ENCODE measurements around the gene SDK2.
A peak's percentile ranks its signal among the peaks of the same experiment; 100 is the strongest.

SDK2 gene

DNA sequence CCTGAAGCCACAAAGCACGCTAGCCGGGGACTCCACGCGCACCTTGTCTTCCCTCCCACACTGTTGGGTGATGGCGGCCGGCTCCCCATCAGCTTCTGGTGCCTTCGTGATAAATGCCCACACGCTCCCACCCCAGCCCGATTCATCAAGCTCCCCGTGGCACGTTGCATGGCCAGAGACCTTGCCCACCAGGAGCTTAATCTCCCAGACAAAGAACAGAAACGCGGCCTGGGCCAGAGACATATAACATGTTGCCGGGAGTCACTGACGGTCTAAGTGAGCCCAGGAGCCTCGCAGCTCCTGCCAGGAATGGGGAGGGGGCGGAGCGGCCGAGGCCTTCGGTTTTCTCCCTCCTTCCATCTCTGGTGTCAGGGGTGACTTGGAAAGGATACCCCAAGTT, 93.1 kb downstream of the SDK2 start:
- DNase-seq = no peak

DNA sequence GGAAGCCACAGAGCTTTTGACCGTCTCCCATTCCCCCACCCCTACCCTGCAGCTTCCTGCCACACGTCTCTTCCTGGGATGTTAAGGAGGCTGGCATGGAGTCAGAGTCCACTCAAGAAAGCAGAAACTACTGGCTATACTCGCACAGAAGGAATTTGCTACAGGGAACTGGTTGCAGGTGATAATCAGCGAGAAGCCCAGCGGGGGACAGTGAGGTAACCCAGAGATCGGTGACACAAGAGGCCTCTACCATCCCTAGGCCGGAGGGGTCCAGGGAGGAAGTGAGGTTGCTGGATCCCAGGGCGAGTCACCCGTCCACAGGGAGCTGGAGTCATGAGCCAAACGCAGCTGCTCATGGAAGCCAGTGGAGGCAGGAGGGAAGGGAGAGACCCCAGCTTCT, 93.7 kb downstream of the SDK2 start:
- DNase-seq = peak; percentile 35

DNA sequence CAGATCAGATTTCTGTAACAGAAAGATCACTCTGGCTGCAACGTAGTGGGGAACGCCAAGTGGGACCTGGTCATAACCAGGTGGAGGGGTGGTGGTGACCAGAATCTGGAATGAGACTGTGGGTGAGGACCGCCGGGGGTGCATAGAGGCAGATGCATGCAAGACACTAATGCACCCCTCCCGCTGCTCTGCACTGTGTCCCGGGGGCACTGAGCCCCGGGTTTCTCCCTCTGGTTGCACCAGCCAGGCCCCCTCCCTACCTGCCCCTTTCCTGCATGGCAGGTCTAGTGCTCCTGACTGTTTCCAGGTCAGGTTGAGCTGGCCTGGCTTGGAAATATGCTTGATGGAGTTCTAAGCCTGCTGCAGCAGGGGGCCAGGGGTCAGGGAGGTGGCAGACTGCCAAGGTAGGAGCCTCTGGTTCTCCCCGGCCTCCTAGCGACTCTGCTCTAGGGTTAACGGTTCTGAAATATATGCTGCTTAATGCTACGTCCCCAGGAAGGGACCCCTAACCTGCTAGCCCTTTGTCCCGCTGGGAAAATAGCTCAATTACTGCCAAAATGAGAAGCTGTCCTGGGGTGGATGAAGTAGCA, 94.3 kb downstream of the SDK2 start:
- no peak for DNase-seq

DNA sequence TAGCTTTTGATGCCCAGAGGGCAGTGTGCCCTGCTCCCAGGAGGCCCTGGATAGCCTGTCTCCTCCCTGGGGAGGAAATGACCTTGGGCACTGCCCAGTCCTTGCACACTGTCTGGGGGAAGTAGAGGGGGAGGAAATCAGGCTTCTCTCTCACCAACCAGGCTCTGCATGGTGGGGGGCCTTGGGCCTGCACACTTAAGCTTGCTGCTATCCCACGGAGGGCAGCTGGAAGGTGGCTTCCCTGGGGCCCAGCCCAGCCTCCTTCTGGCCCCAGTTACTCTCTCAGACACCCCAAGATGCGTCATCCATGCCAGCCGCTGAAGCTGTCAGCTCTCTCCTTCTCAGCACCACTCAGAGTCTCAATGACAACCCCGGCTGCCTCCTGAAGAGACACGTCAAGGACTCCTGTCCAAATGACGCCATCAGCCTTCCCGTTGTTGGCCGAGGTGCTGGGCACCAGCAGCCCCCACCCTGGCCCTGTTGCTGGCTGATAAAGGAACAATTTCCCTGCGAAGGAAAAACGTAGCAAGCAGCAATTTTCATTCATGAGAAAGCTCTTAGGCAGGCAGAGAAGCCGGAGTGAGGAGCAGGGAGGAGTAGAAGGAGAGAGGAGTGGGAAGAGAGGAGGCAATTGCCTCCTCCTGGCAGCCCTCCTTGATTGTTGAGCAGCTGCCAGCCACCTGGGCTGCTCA, 95.5 kb downstream of the SDK2 start:
- DNase-seq = no peak

DNA sequence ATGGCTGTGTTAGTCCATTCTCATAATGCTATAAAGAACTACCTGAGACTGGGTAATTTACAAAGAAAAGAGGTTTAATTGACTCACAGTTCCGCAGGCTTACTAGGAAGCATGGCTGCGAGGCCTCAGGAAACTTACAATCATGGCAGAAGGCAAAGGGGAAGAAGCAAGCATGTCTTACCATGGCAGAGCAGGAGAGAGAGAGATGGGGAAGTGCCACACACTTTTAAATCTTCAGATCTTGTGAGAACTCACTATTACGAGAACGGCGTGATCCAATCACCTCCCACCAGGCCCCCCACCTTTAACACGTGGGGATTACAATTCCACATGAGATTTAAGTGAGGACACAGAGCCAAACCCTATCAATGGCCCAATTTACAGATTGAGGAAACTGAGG, 96.5 kb downstream of the SDK2 start:
- no peak for DNase-seq

DNA sequence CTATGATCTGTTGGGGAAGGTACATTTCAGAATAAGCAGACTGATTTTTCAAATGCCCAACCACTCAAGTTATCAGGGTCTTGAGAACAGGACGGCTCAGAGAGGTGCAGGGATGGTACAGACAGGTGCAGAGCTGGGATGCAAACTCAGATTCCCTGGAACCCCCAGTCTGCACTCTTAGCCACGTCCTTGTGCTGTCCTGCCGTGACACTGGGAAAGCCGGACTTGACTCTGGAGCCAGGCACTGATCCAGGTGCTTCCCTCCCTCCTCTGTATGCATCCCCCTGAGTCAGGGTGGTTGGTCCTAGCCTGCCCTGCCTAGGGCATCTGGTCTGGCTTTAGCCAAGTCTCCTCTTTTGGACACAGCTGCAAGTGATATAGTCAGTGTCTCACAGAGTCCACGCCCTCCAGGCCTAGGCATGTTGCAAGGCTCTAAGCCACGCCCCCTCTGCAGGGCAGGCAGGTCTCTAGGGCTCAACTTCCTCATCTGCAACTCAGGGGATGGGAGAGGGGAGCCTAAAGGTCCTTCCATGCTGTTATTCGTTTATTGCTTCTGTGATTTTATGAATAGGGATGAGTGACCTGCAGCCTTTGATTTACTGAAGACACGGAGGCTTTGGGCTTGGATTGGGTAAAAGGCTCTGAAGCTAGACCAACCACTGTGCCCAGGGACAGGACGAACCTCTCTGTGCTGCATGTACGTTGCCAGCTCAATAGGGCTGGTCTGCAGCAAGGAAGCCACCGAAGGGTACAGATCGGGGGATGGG, 97.3 kb downstream of the SDK2 start:
- no peak for DNase-seq

DNA sequence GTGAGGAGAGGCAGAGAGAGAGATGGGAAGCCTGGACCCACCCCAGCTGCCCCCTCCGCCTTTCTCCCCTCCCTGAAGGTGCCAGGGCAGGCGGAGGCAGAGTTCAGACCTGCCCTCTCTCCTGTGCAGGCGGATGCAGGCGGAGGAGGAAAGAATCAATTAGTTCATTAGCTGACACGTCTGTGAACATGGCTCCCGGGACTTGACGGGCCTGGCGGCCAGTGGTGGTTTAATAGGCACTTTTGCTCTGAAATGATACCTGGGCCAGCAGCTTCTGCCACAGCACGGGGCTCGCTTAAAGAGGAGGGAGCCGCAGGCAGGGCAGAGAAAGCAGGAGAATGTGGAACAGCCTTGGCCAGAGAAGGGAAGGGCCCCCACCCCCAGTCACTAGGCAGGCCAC, 98.1 kb downstream of the SDK2 start:
- no peak for DNase-seq

DNA sequence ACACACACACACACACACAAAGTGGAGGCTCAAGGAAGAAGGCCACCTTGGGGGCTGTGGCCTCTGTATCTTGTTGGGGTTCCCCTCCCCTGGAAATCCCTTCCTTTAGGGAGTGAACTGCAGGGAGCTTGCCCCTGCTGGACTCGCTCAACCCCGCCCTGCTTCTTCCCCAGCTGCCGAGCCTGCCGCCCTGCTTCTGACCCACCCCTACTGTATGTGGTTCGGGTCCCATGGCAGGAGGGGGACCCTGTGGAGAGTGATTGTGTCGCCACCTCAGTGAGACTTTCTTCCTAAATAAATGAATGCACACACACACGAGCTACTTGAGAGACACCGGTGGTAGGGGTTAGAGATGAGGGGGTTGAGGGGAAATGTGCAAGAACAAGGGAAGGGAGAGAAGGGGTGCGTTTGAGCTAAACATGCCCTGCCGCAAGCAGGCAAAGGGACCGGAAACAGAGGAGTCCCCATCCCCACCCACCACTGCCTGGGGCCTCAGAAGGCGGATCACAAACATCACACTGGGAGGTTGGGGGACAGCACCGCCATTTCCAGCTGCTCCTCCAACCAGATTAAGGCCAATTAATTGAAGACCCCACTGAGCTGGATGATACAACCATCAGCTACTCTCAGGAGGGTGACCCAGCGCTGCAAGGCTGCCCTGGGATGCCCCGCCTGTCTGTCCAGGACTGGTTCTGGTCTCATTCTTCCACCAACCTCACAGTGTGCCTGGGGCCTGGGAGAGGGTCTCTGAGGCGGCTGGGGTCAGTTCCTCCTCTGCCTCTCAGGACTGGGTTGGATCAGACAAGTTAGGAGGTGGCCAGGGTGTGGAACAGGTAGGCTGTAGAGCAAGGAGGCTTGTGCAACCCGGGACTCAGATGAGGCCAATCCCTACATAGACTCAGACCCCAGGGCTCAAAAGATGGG, 98.9 kb downstream of the SDK2 start:
- no peak for DNase-seq

DNA sequence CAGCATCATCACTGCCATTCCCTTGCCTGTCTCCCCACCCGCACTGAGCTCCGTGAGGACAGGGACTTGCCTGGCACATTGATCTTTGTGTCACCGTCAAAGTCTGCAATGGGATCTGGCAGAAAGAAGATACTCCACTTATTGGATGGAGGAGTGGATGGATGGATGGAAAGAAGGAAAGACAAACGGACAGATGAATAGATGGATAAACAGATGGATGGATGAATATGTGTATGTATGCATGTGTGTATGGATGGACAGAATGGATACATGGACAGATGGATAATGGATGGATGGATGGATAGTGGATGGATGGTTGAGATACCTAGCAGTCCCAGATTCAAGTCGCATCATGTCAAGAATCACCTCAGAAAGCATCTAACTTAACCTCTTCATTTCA, 99.9 kb downstream of the SDK2 start:
- DNase-seq = no peak

DNA sequence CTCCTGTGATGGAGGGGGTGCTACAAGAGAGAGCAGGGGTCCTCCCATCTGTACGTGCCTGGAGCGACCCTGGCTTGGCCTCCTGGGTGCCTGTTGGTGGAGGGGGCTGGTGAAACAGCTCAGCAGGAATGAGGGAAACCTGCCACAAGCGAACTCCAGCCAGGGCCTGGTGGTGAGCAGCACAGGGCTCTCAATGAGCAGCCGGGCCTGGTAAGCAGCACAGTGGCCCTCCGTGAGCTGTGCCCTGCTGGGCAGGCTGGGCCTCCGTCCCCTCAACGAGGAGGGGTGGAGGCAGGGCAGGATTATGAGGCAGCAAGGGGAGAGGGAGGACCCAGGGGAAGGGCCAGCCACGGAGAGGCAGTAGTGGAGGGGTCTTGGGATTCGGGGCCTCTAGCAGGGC, 101.9 kb downstream of the SDK2 start:
- DNase-seq = no peak

DNA sequence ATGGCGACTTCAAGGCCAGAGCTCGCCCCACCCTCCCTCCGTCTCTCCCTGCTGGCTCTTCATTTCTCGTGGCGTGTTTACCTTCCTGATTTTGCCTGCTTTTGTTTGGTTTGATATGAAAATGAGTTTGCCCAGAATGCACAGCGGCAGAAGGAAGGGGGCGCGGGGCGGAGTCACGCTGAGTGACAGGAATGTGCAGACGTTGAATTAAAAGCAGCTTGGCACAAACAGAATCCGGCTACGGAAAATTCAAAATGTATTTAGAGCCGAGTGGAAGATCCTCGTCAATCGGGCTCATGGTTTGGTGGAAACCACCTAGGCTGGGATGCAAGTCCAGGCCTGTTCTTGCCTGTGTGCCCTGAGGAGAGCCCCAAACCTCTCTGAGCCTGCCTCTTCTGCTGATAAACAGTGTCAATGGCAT, 102.7 kb downstream of the SDK2 start:
- DNase-seq = no peak

DNA sequence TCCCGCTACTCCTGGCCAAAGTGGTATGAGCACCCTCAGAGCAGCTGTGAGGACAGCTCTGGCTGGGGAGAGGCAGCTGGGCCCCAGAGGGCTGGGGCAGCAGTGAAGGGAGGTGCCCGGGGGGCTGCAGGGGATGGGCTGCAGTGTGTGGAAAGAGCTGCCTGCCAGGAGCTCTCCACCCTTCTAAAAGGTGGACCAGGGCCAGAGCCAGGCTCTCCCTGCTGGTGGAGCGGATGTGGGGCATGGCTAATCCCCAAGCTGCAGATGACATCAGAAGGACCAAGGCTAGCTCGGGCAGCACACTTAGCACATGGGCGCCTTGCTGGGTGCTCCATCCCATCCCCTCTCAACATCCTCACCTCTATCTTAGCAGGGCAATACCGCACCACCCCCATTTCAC, 103.1 kb downstream of the SDK2 start:
- no peak for DNase-seq

DNA sequence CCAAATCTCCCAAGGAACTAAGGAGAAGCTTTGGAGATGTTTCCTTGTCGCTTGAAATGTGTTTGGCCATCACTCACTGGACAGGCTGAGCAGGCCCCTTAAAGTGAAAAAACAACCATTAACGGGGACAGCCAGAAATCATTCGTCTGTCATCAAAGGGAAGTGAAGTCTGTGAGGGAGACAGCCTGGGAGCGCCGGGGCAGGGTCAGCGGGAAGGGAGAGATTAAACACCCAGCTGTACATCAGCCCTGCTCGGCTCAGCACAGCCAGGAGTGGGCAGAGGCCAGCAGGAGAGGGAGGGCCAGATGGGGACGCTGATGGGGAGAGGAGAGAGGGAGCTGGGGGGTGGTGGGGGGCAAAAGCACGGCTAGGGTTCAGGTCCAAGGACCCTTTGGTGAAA, 105.1 kb downstream of the SDK2 start:
- DNase-seq = no peak

DNA sequence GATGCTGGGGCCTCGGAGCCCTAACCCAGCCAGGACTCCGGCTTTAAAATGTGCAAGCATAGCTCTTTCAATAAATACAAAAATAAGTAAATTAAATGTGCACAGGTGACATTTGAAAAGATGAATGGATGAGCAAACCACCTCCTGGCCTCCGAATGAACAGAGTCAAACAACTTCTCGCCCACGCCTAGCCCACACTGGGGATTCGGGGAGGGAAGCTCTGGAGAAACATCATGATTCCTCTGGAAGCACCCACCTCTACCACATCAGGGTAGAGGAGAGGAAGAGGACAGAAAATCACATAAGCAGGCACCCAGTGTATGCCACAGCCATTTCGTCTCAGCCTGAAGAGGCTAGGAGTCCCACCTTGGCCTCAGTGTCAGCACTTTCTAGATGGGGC, 105.8 kb downstream of the SDK2 start:
- DNase-seq = no peak

DNA sequence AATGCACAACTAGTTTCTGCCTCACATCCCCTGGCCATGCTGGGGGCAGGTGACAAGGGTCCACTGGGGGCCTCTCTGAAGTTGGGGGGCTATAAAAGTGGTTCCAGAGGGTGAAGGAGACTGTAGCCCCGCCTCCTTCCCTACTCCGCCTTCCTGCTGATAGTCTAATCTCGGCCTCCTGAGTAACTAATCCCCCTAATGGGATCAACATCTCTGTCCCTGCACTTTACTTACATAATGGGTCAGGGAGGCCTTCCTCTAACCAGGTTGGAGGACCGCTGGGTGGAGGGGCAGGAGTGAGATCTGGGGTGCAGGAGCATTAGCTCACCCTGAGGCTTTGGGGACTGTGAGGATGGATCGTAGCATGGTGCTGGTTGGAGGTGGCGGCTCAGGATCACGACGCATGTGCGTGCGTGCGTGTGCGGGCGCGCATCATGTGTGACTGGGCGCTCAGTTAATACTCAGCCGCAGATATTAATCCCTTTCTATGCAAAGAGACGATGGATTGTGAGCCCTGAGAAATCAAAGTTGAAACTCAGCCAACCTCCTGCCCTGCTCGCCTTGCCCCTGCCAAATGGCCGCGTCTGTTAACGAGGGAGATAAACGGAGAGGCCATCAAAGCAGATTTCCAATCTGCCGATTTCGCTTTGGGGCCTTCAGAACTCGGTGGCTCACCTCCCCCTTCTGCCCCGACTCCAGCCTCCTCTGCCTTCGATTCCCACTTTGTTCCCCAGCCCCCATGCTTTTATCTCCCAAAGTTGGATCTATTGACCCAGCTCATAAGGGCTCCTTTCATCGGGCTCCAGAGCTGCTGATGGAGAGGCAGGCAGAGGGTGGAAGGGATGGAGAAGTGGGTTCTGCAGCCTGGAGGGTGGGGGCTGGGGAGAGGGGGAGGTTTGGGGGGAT, 107.3 kb downstream of the SDK2 start:
- no peak for DNase-seq

DNA sequence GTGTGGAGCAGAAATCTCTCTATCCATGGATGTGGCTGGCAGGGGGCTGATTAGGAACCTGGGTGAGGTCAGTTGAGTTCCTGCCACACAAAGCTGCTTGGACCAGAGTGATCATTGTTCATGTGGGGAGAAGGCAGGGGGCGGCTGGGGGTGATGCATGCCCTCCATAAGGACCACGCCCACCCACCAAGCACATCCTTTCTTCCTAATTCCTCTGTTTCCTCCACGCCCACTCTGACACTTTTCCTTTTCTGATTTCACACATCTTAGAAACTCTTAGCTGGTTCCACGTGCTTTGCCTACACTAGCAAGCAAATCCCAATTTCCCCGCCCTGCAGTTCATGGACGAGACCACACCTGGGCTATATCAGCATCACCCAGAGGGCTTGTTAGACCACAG, 108.5 kb downstream of the SDK2 start:
- no peak for DNase-seq

DNA sequence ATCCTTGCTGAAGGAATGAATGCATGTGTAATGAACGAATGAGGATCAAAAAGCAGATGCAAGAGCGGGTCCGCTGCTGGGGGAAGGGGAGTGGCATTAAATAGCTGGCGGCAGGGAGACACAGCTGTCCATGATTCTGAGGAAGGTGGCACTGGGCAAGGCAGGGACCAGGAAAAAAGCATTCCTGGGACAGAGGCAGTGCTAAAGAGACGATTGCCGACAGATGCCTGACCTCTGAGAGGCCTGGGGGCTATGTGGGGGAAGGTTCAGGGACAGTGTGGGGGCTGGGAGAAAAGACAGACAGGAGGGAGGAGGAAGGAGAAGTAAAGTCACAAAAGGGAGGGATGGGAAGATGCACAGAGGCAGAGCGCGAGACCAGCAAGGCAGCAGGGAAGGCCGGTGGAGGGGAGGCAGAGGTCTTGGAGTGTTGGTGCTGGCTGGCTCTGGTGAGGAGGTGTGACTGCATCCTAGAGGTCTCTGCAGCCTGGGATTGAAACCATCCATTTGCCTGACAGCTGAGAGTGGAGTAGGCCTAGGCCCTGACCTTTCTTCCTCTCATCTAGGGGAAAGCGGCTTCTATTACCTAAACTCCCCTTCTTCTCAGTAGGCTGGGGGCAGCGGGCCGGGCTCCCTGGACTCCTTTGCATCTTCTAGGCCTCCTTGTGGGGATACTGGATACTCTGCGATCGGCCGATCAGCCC, 109.9 kb downstream of the SDK2 start:
- no peak for DNase-seq

DNA sequence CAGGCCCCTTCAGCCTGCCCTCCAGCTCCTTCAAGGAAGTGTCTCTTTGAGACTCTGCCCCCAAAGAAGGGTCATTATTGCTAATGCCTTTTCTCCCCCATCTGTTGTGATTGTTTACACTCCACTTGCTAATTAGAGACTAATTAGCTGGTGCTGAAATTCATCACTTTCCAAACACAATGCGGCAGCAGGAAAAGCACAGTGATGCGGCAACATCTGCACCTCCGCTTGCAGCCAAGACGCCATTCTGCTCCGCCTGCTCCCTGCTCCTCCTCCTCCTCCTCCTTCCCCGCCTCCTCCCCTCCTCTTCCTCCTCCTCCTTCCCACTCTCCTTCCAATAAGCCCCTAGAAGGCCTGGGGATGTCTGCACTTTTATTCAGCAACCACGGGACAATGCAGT, 110.5 kb downstream of the SDK2 start:
- no peak for DNase-seq

DNA sequence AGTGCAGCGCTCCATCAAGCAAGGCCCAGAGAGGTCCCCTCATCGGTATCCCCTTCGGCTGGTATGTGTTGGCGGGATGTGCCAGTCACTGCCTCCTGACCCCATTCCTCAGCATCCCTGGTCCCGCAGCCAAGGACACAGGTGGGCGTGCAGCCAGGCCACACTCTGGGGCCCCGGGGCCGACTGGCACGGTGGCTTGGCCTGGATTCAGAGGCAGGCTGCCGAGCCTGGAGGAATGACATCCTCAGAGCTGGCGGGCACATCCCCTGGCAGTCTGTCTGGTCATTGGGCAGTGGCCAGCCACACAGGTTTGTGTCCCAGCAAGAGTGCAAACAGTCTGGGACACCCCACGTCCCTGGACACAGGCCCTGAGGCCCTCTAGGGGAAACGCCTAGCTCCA, 111.1 kb downstream of the SDK2 start:
- no peak for DNase-seq

DNA sequence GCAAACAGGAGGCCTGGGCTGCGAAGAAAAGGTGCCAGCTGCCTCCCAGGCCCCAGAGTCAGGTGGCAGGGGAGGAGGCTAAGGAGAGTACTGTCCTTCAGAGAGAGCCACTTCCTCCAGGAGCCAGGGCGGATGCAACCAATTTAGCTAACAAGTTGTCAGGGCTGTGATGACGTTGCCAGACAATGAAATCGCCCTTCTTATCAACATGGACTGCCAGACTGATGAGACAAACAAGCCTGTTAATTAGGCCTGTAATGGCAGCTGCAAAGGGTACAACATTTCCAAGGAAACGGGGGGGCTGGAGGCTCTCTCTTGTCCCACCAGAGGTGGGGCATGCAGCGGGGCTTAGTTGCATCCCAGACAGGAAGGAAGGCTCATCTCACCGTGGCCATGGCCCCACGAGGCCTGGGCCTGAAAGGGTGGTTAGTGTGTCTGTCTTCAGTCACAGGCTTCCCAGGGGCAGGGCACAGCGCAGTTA, 111.8 kb downstream of the SDK2 start:
- DNase-seq = no peak

DNA sequence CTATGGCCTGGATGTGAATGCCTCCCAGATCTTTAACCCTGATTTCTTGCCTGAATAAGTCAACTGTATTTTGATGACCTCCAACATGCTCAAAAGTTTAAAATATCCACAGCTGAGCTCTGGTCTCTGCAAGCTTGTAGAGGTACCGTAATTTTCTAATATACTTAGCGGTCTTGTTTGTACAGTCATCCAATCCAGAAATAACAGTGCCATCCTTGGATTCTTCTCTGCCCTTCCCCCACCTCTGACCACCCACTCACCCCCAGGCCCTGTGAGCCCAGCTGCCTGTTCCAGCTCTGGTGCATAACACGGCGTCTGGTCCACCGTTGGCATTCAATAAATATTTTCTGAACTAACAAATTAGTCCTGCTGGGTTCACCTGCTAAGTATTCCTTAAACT, 113.1 kb downstream of the SDK2 start:
- DNase-seq = no peak
